CD4-positive, alpha-beta T cell (primary cell): ENCODE data around the gene CST6. TPM values are rescaled to one million over a fixed set of nuclear protein-coding genes. Genes with fewer than 3 reads are reported as not detected.
A peak's percentile ranks its signal among the peaks of the same experiment; 100 is the strongest.

ENCODE experiments used
- ATAC-seq: fragments of 200-7000 bp; cut with Tn5 transposase; one replicate; pipeline ENCODE4 v1.10.0; 2022; ENCODE audit warnings: mild to moderate bottlenecking; ENCODE audit not compliant: poor library complexity
- CTCF ChIA-PET: fragments of 350-600 bp; sonication (Branson Sonifier 250); formaldehyde crosslinking; loops from one replicate; lab custom pipeline; 2021; ENCODE audit warnings: antibody characterized with exemption, inconsistent platforms; lab: Charles Lee
- POLR2A ChIA-PET: fragments of 350-600 bp; sonication (Branson Sonifier 250); formaldehyde crosslinking; loops from one replicate; lab custom pipeline; 2021; ENCODE audit warnings: antibody characterized with exemption, inconsistent platforms; lab: Charles Lee
- DNase-seq, 14 experiments: peaks; one replicate each; pipeline ENCODE4 v3.0.0-alpha.2; 2013 to 2020; ENCODE audit warnings: mixed read lengths in 2 of 14
- H3K27ac ChIP-seq, 2 donors: one replicate each; pipeline versions ENCODE4 v1.5.1 to v1.7.0; 2013; ENCODE audit warnings: low read length in 2 of 2, low read depth in 1 of 2, mild to moderate bottlenecking in 1 of 2
- H3K27me3 ChIP-seq, 2 experiments: 1 replicate in 1 of 2; 2 replicates in 1 of 2; pipeline versions ENCODE4 v1.6.1 to v1.7.0; 2013; ENCODE audit warnings: low read length in 2 of 2, control low read depth in 1 of 2, mild to moderate bottlenecking in 1 of 2, moderate library complexity in 1 of 2; ENCODE audit not compliant: insufficient read depth in 2 of 2, control insufficient read depth in 1 of 2
- H3K36me3 ChIP-seq: one replicate; pipeline ENCODE4 v1.6.1; 2013; ENCODE audit warnings: low read length, control low read depth; ENCODE audit not compliant: insufficient read depth
- H3K4me1 ChIP-seq: one replicate; pipeline ENCODE4 v1.6.1; 2013; ENCODE audit warnings: low read length, control low read depth; ENCODE audit not compliant: insufficient read depth
- H3K4me3 ChIP-seq: one replicate; pipeline ENCODE4 v1.5.1; 2013; ENCODE audit warnings: mild to moderate bottlenecking, low read length, moderate library complexity
- H3K9me3 ChIP-seq, 2 experiments: 1 replicate in 1 of 2; 2 replicates in 1 of 2; pipeline versions ENCODE4 v1.6.1 to v1.7.0; 2013; ENCODE audit warnings: low read length in 2 of 2, mild to moderate bottlenecking in 2 of 2, control low read depth in 1 of 2, moderate library complexity in 1 of 2; ENCODE audit not compliant: control insufficient read depth in 1 of 2, insufficient read depth in 1 of 2
- H3K27ac Mint-ChIP-seq: one replicate; pipeline ENCODE4 v1.8.0; 2020; ENCODE audit warnings: mixed read lengths
- H3K27me3 Mint-ChIP-seq: one replicate; pipeline ENCODE4 v1.8.0; 2021; ENCODE audit warnings: mixed read lengths
- H3K36me3 Mint-ChIP-seq: one replicate; pipeline ENCODE4 v1.8.0; 2021; ENCODE audit warnings: low read depth, mixed read lengths
- H3K4me1 Mint-ChIP-seq: one replicate; pipeline ENCODE4 v1.8.0; 2021; ENCODE audit warnings: low read depth, mixed read lengths
- H3K4me3 Mint-ChIP-seq: one replicate; pipeline ENCODE4 v1.8.0; 2020; ENCODE audit warnings: mild to moderate bottlenecking, mixed read lengths
- H3K9me3 Mint-ChIP-seq: one replicate; pipeline ENCODE4 v1.8.0; 2020; ENCODE audit warnings: mixed read lengths
- CTCF ChIP-seq: fragments of 200-600 bp; IDR thresholded peaks from one replicate; pipeline ENCODE4 v1.8.0; 2022; ENCODE audit warnings: antibody characterized with exemption, mild to moderate bottlenecking
- intact Hi-C, 2 experiments: fragments of 100-400 bp; cut with DNase I in 1 of 2; cut with micrococcal nuclease in 1 of 2; formaldehyde crosslinking; loops; one replicate each; pipeline versions ENCODE4 v1.15.1 to v1.9.0; 2023 to 2025; cut with DNase I, micrococcal nuclease
- total RNA-seq, 174 experiments: library from RNA in 2 of 174; stranded (reverse) in 2 of 174; gene quantifications; one replicate each; pipeline ENCODE4 v1.2.3 and lab custom pipeline; 2021 to 2026

The CST6 gene
- total RNA-seq, 2 experiments from 2014 or later, result not detected

GRCh38 chr11:66011239-66011784, 496 bp upstream of the CST6 start:
- no peaks in the 10 kb centered on the region for H3K4me1 Mint-ChIP-seq
- no peak for TF ChIP-seq CTCF

GRCh38 chr11:66012371-66012945, 650 bp downstream of the CST6 start:
- no peak overlapping the region for H3K4me3 ChIP-seq
- no peak for DNase-seq
- Mint-ChIP-seq H3K27me3 (peaks cover 23% of the 10 kb centered on the region), H3K36me3 (no peaks in the 10 kb centered on the region), H3K4me1 (no peaks in the 10 kb centered on the region), H3K27ac (no peak overlapping the region), H3K4me3 (no peak overlapping the region), H3K9me3 (no peaks in the 10 kb centered on the region)
- peak; percentile 11 for ATAC-seq
- ChIA-PET POLR2A (interaction anchor here (0.8 to 1.6 kb wide), 2 partner anchors 10 to 153 kb away, joined by 4 read pairs; partner anchors contain the start of genes BANF1 and MUS81), CTCF (no interaction called here)
- TF ChIP-seq CTCF, result no peak
- peaks cover 23 to 25% of the 10 kb centered on the region in 2 experiments for H3K27me3 ChIP-seq
- intact Hi-C loops, result no loop called here
- peaks cover 0 to 5% of the 10 kb centered on the region in 2 experiments for H3K9me3 ChIP-seq
- H3K4me1 ChIP-seq, result peaks cover 11% of the 10 kb centered on the region
- H3K27ac ChIP-seq, result no peak overlapping the region
- H3K36me3 ChIP-seq, result no peaks in the 10 kb centered on the region

More at GRCh38 chr11:66011239-66011784, 496 bp upstream of the CST6 start:
- ATAC-seq (no peak), DNase-seq (no peak)
- H3K4me1 ChIP-seq, result peaks cover 11% of the 10 kb centered on the region
- POLR2A ChIA-PET, result interaction anchor here (1.6 kb wide), 1 partner anchor 152 kb away, joined by 4 read pairs; the partner anchor contains the start of gene MUS81
- Mint-ChIP-seq H3K4me3 (no peak overlapping the region), H3K9me3 (no peaks in the 10 kb centered on the region), H3K27ac (no peak overlapping the region), H3K36me3 (no peaks in the 10 kb centered on the region), H3K27me3 (peaks cover 23% of the 10 kb centered on the region)
- H3K36me3 ChIP-seq, result no peaks in the 10 kb centered on the region
- peaks cover 23 to 25% of the 10 kb centered on the region in 2 experiments for H3K27me3 ChIP-seq
- CTCF ChIA-PET, result interaction anchor here (0.8 kb wide), 1 partner anchor 11 kb away, joined by 4 read pairs; no protein-coding TSS in a partner anchor
- H3K27ac ChIP-seq, result no peak overlapping the region
- H3K4me3 ChIP-seq, result no peak overlapping the region
- peaks cover 0 to 5% of the 10 kb centered on the region in 2 experiments for H3K9me3 ChIP-seq
- intact Hi-C loops, result no loop called here

GRCh38 chr11:66012946-66013761, 1.3 kb downstream of the CST6 start:
- ATAC-seq (no peak), DNase-seq (peak in 2 of 14 experiments; percentile 62 to 71)
- no peaks in the 10 kb centered on the region for H3K9me3 Mint-ChIP-seq
- no peak overlapping the region for H3K27ac Mint-ChIP-seq
- no peaks in the 10 kb centered on the region for H3K36me3 Mint-ChIP-seq
- H3K4me1 Mint-ChIP-seq, result no peaks in the 10 kb centered on the region
- Histone ChIP-seq H3K27me3 (peaks cover 23 to 25% of the 10 kb centered on the region in 2 experiments), H3K27ac (no peak overlapping the region), H3K36me3 (no peaks in the 10 kb centered on the region), H3K4me1 (peaks cover 11% of the 10 kb centered on the region), H3K4me3 (no peak overlapping the region), H3K9me3 (peaks cover 0 to 5% of the 10 kb centered on the region in 2 experiments)
- CTCF ChIA-PET, result no interaction called here
- TF ChIP-seq CTCF, result no peak
- POLR2A ChIA-PET, result interaction anchor here (0.8 to 1.6 kb wide), 2 partner anchors 11 to 153 kb away, joined by 4 read pairs; partner anchors contain the start of genes BANF1 and MUS81
- H3K27me3 Mint-ChIP-seq, result peaks cover 23% of the 10 kb centered on the region
- intact Hi-C loops, result no loop called here
- H3K4me3 Mint-ChIP-seq, result no peak overlapping the region
